ENCODE data around the gene FGFR1OP2.
A peak's percentile ranks its signal among the peaks of the same experiment; 100 is the strongest.
"Not testable (repeated sequence)": the region's sequence is repeated elsewhere in the genome, so short reads cannot be mapped to it uniquely, and the experiment has no call there.

The FGFR1OP2 gene

GRCh38 chr12:26937863-26938700, at the start of gene FGFR1OP2, which contains the start of gene INTS13:
FGFR1OP2 (plus strand) TSS chr12:26938470; CDS start chr12:26954159, 15,689 bp downstream.
INTS13 (minus strand) TSS chr12:26937981; CDS start chr12:26936803, 1,178 bp downstream.
- DNase-seq (ENCODE audit: extremely low spot score, insufficient read length, low read depth) (peak; percentile 85), FAIRE-seq (peak; percentile 98)

GRCh38 chr12:26890784-26891183, 47.5 kb upstream of the FGFR1OP2 start:
- FAIRE-seq = no peak

GRCh38 chr12:26891704-26892103, 46.6 kb upstream of the FGFR1OP2 start:
- DNase-seq (ENCODE audit: extremely low spot score, insufficient read length, low read depth) = no peak

More at GRCh38 chr12:26890784-26891183, 47.5 kb upstream of the FGFR1OP2 start:
- no peak for DNase-seq (ENCODE audit: extremely low spot score, insufficient read length, low read depth)

DNA sequence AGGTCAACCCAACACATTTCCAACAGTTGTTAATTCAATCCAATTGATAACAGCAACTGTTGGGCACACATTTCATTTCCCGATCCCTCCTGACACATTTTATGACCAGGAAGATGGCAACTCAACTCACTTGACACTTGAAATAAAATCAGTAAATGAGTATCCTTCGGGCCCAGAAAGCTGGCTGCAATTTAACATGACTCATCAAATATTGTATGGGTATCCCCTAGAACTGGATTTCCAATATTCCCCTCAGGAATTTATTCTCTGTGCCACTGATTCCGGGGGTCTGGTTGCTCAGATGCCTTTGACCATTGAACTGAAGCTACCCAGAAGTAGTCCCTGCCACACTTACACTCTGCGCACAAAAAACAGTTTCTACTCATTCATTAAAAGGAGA, 42.6 kb upstream of the FGFR1OP2 start:
- DNase-seq (ENCODE audit: extremely low spot score, insufficient read length, low read depth) (no peak), FAIRE-seq (no peak)

More at GRCh38 chr12:26891704-26892103, 46.6 kb upstream of the FGFR1OP2 start:
- no peak for FAIRE-seq

DNA sequence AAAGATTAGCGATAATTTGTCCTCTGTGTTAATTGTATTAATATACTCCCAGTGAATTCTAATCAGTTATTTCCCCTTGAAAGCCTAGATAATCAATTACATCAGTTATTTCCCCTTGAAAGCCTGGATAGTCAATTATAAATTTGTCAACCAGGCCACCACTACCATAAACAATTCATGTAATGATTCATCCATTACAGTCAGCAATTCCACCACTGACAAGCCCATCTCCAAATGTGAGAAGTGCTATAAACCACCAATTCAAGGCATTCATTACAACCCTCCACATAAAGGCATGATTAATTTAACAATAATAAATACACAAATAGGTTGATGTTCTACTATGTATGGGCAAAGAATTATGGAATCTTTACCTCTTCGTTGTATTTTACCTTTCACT, 41.4 kb upstream of the FGFR1OP2 start:
- DNase-seq (ENCODE audit: extremely low spot score, insufficient read length, low read depth) (no peak), FAIRE-seq (no peak)

DNA sequence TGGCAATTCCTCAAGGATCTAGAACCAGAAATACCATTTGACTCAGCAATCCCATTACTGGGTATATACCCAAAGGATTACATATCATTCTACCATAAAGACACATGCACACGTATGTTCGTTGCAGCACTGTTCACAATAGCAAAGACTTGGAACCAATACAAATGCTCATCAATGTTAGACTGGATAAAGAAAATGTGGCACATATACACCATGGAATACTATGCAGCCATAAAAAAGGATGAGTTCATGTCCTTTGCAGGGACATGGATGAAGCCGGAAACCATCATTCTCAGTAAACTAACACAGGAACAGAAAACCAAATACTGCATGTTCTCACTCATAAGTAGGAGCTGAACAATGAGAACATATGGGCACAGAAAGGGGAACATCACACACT, 34.9 kb upstream of the FGFR1OP2 start:
- not testable (repeated sequence) for DNase-seq (ENCODE audit: extremely low spot score, insufficient read length, low read depth); FAIRE-seq

DNA sequence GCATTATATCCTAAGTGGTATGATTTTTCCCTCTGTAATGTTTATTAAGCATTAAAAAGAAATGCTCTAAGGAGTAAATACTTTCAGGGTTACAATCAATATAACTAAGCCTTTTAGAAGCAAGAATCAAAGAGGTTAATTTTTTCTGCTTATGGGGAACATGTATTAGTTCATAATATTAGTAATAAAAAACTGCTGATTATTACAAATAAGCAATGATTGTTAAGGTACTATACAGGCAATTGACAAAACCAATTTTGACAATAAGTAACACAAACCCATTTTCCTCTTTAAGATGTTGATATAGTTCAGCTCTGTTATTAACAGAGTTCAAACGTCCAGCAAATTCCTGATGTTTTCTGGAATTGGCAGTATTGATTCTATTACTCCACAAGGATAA, 32.2 kb upstream of the FGFR1OP2 start:
- no peak for FAIRE-seq
- DNase-seq (ENCODE audit: extremely low spot score, insufficient read length, low read depth) = no peak

- DNase-seq (ENCODE audit: extremely low spot score, insufficient read length, low read depth) = no peak
- FAIRE-seq = no peak
Observed at GRCh38 chr12:26906704-26907103, 31.6 kb upstream of the FGFR1OP2 start.

GRCh38 chr12:26918321-26919215, 19.7 kb upstream of the FGFR1OP2 start:
- FAIRE-seq (no peak), DNase-seq (ENCODE audit: extremely low spot score, insufficient read length, low read depth) (no peak)

DNA sequence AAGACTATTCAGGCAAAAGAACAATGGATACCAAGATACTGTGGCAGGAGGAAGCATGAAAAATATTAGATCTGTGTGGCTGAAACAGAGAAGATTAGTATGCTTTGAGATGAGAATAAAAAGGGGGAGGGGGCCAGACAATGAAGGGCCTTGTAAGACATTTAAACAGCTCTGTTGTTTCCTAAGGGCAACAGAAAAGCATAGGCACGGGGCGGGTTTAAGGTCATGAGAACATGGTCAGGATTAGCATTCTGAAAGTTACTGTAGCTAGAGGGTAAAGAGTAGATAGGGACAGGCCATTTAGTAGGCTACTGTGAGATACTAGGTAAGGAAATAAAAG, 19.1 kb upstream of the FGFR1OP2 start:
- FAIRE-seq = no peak

GRCh38 chr12:26921886-26922285, 16.4 kb upstream of the FGFR1OP2 start:
- FAIRE-seq (no peak), DNase-seq (ENCODE audit: extremely low spot score, insufficient read length, low read depth) (no peak)

More for the DNA sequence above, 19.1 kb upstream of the FGFR1OP2 start:
- DNase-seq (ENCODE audit: extremely low spot score, insufficient read length, low read depth) = no peak

GRCh38 chr12:26928661-26929060, 9.6 kb upstream of the FGFR1OP2 start:
- FAIRE-seq (no peak), DNase-seq (ENCODE audit: extremely low spot score, insufficient read length, low read depth) (no peak)

DNA sequence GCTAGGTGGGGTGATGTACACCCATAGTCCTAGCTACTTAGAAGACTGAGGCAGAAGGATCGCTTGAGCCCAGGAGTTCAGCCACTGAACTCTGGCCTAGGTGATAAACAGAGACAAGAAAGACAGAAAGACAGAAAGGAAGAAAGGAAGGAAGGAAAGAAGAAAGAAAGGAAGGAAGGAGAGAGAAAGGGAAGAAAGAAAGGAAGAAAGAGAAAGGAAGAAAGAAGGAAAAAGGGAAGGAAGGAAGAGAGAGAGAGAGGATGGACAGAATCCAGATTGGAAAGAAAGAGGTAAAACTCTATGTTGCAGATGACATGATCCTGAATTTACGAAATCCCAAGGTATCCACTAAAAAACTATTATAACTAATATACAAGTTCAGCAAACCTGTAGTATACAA, 8.7 kb upstream of the FGFR1OP2 start:
- FAIRE-seq (no peak), DNase-seq (ENCODE audit: extremely low spot score, insufficient read length, low read depth) (no peak)

DNA sequence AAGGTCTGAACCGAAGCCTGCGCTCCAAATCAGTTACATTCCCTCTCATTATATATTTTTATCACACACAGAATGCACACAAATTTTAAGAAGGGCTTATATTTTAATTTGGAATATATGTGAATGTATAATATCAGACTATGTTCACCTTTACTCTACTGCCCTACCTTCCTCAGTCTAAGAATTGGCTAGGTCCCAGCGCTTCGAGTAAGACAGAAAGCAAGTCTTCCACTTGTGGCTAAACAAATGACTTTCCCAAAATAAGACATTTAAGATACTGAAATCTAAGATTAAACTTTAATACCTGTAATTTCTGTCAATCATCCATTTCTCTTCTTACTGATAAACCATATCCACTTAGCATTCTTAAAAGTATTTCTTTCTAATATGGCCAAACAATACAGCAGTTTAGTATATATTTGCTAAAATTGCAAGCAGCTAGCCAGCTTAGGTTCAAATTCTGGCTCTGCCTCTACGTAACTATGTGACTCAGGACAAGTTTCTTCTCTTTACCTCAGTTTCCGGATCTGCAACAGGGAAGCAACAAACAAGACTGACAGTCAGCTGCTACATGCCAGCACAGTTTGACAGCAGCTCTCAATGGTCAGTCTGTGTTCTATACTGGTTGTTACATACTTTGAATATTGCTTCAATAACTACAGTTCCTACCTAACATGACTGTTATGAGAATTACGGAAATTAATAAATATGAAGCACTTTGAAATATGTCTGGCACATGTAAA, 2.5 kb upstream of the FGFR1OP2 start:
- FAIRE-seq (no peak), DNase-seq (ENCODE audit: extremely low spot score, insufficient read length, low read depth) (no peak)

- FAIRE-seq (peak; percentile 29), DNase-seq (ENCODE audit: extremely low spot score, insufficient read length, low read depth) (no peak)
Observed at GRCh38 chr12:26936559-26937442, 1.5 kb upstream of the FGFR1OP2 start.

GRCh38 chr12:26937443-26937862, 817 bp upstream of the FGFR1OP2 start:
- FAIRE-seq (peak; percentile 58), DNase-seq (ENCODE audit: extremely low spot score, insufficient read length, low read depth) (no peak)

DNA sequence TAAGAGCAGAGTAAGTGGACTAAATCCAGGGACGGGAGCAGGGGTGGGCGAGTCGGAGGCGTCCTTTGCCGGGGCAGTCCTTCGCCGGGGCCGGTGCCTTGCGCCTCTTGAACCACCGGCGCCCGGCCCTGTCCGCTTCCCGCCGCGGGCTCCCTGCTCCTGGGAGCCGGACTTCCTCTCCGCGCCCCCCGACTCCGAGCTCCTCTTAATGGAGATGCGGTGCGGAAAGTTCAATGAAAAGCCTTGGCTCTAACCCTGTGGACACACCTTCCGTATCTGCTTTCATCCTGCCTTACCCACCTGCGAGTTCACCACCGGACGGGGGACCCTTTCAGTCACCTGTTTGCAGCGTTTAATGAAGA, 412 bp downstream of the FGFR1OP2 start:
- FAIRE-seq (no peak), DNase-seq (ENCODE audit: extremely low spot score, insufficient read length, low read depth) (no peak)

GRCh38 chr12:26939192-26939832, 1.0 kb downstream of the FGFR1OP2 start:
- peak; percentile 75 for FAIRE-seq
- no peak for DNase-seq (ENCODE audit: extremely low spot score, insufficient read length, low read depth)

DNA sequence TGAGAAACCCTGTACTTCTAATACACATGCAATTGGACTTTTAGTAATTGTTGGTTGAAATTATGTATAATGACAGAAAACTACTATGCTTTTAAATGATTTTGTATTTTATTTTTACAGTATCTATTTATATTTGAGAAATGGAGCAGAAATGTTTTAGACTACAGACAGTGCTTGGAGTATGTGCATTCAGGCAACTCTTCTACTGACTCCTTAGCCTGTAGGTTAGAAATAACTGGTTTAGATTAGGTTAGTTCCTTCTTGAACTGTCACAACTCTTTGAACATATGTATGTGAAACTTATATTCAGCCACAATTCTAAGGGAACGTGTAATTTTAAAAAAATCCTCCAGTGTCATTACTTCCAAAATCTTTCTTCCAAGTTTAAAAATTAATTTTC, 1.7 kb downstream of the FGFR1OP2 start:
- DNase-seq (ENCODE audit: extremely low spot score, insufficient read length, low read depth) (no peak), FAIRE-seq (no peak)
